ENCODE measurements around the gene SPP2. TPM values are rescaled to one million over a fixed set of nuclear protein-coding genes. Genes with fewer than 3 reads are reported as not detected.

The SPP2 gene
- total RNA-seq, 1 donor from 2014 or later = not detected

Other genes with a start within 250 kb of the SPP2 start
- gene HJURP, start 196.2 kb upstream of the SPP2 start, total RNA-seq = 0.41 TPM
- gene TRPM8, start 133.3 kb upstream of the SPP2 start, total RNA-seq = not detected